ENCODE data around the gene ZEB2. TPM values are rescaled to one million over a fixed set of nuclear protein-coding genes. Genes with fewer than 3 reads are reported as not detected.

Gene ZEB2
- total and polyA plus RNA-seq, 2 of the 8 experiments (the other 6 are each of a cell fraction or from before 2014, with no cell fraction given) = 0.38 TPM; not detected in 1

DNA sequence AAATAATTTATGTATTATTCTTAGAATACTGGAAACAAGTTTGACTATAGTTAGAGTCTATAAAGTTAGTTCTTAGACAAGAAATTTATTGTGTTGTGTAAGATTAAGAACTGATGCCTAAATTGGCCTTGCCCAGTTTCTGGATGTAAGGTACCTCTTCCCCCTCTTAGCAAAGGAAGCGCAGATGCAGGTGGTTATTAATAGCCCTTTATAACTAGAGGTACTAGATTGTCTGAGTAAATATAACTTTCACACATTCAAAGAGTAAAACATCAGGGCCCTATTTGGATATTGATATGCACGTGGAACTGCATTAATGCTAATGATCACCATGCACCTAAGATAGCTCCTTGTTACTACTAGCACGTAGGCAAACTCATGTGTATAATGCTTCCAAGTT, 100.7 kb downstream of the ZEB2 start:
- no peak overlapping the region for H3K4ac ChIP-seq (replicated peaks; ENCODE audit: insufficient read length, low read depth, low read length)
- H2BK20ac ChIP-seq (ENCODE audit: low read length) = no peak overlapping the region
- H3K27me3 ChIP-seq (replicated peaks in 1 of 4; ENCODE audit: control insufficient read depth in 3 of 4, extremely low read depth in 1 of 4, insufficient read depth in 3 of 4, low read length in 3 of 4) = no peaks in the 10 kb centered on the region
- no peak overlapping the region for H2BK120ac ChIP-seq (replicated peaks; ENCODE audit: low read depth, low read length)
- H3K9me3 ChIP-seq (ENCODE audit: insufficient read depth in 2 of 2, low read depth in 1 of 2, low read length in 1 of 2) = no peaks in the 10 kb centered on the region
- ChIA-PET CTCF (ENCODE audit: partially characterized antibody) (interaction anchor here (1.0 kb wide), 1 partner anchor 9 kb away, joined by 3 read pairs; no protein-coding TSS in a partner anchor), POLR2A (ENCODE audit: partially characterized antibody) (no interaction called here)
- no peak overlapping the region for H3K4me3 ChIP-seq (ENCODE audit: extremely low read depth in 1 of 4, insufficient read depth in 2 of 4, low read depth in 3 of 4, low read length in 4 of 4)
- no peaks in the 10 kb centered on the region for H3K79me2 ChIP-seq (ENCODE audit: control insufficient read depth in 1 of 2, insufficient read depth in 2 of 2, low read length in 2 of 2)
- H3K14ac ChIP-seq (ENCODE audit: insufficient read length) = no peak overlapping the region
- H3K56ac ChIP-seq (replicated peaks; ENCODE audit: insufficient read length, low read depth, low read length) = no peak overlapping the region
- H3K18ac ChIP-seq (ENCODE audit: extremely low read depth, low read length) = no peak overlapping the region
- no peak overlapping the region for H3K27ac ChIP-seq (ENCODE audit: low read depth, low read length)
- FAIRE-seq = no peak
- no peak overlapping the region for H2BK5ac ChIP-seq (ENCODE audit: low read depth, low read length)
- no peak overlapping the region for H3K23ac ChIP-seq (ENCODE audit: insufficient read length)
- WGBS, 2 experiments (ENCODE audit: extremely low coverage in 1 of 2, insufficient coverage in 1 of 2, insufficient read length in 1 of 2, insufficient replicate concordance in 2 of 2, low coverage in 1 of 2, low lambda C conversion rate in 2 of 2, missing lambda C conversion rate in 1 of 2) = 87% methylated on average over 3 of the region's 3 CpGs; no CpG with 5 or more reads in 1 of the 2 experiments
- H4K8ac ChIP-seq (ENCODE audit: extremely low read depth, insufficient read depth, low read length) = no peak overlapping the region
- H2BK15ac ChIP-seq (ENCODE audit: low read length) = no peak overlapping the region
- no peaks in the 10 kb centered on the region for H3K4me1 ChIP-seq (replicated peaks in 1 of 4; ENCODE audit: control insufficient read depth in 3 of 4, insufficient read depth in 4 of 4, low read length in 3 of 4)
- H3K36me3 ChIP-seq (ENCODE audit: control insufficient read depth in 2 of 4, insufficient read depth in 4 of 4, low read length in 3 of 4) = no peaks in the 10 kb centered on the region
- H4K91ac ChIP-seq (replicated peaks; ENCODE audit: insufficient read length, low read length) = no peak overlapping the region
- H3K9ac ChIP-seq (replicated peaks in 1 of 4; ENCODE audit: extremely low read depth in 1 of 4, low read depth in 3 of 4, low read length in 3 of 4) = no peak overlapping the region
- no peak for DNase-seq (ENCODE audit: low read depth in 1 of 2, low spot score in 2 of 2)
- H3K23me2 ChIP-seq (ENCODE audit: low read depth, low read length) = no peaks in the 10 kb centered on the region
- no peak overlapping the region for H2AFZ ChIP-seq (ENCODE audit: low read length)
- H2AK5ac ChIP-seq (ENCODE audit: low read depth, low read length) = no peak overlapping the region
- no peaks in the 10 kb centered on the region for H4K20me1 ChIP-seq (replicated peaks in 1 of 2; ENCODE audit: control insufficient read depth in 1 of 2, insufficient read depth in 2 of 2, low read length in 2 of 2)
- no peak overlapping the region for H4K5ac ChIP-seq (ENCODE audit: insufficient read length, low read depth, low read length)
- no peak overlapping the region for H2BK12ac ChIP-seq (ENCODE audit: low read depth, low read length)
- no peak overlapping the region for H3K4me2 ChIP-seq (ENCODE audit: insufficient read depth in 1 of 2, low read depth in 2 of 2, low read length in 2 of 2)
- H3K79me1 ChIP-seq (ENCODE audit: low read depth, low read length) = no peaks in the 10 kb centered on the region
- TF ChIP-seq JUN (IDR thresholded peaks at IDR 0.05; ENCODE audit: low read depth, low read length) (no peak), CTBP2 (IDR thresholded peaks at IDR 0.05; ENCODE audit: borderline replicate concordance, insufficient read depth, insufficient read length, low read length) (no peak), KDM5A (IDR thresholded peaks at IDR 0.05; ENCODE audit: low read length) (no peak), BCL11A (IDR thresholded peaks at IDR 0.05; ENCODE audit: low read depth in 2 of 2, low read length in 2 of 2) (no peak), CHD2 (IDR thresholded peaks at IDR 0.05; ENCODE audit: low read length) (no peak)
